Measurements from ENCODE around the gene DBNDD2.

The DBNDD2 gene

GRCh38 chr20:45413479-45413878 lies 5.4 kb downstream of the DBNDD2 start:
- in situ Hi-C loops (cut with HindIII; ENCODE audit: low sequenced_read_pairs), result no loop called here

DNA sequence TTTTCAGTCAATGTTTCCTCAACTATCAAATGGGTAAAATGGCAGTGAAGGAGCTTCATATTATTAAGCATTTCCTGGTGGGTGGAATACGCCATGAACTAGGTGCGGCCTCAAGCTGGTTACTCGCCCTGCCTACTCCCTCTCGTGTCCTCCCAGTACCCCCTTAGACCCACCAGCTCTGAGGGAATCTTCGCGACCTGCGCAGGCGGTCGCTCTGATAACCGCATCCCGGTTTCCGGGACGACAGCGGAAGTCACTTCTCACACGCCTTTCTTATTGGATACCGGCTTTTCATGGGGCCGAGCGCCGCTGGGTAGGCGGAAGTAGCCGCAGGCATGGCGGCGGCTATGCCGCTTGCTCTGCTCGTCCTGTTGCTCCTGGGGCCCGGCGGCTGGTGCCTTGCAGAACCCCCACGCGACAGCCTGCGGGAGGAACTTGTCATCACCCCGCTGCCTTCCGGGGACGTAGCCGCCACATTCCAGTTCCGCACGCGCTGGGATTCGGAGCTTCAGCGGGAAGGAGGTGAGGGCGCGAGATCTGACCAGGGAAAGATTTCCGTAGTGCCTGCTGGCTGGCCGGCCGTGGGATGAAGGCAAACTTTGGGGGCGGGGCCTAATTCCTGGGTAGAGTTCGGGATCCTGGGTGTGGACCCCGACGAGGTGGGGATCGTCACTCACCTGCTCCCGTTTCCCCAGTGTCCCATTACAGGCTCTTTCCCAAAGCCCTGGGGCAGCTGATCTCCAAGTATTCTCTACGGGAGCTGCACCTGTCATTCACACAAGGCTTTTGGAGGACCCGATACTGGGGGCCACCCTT lies 7.9 kb downstream of the DBNDD2 start, which contains the start of gene PIGT:
PIGT (plus strand) TSS at position 320 of the 816 bp plus-strand sequence; CDS start at position 336, 16 bp downstream.
- in situ Hi-C loops (cut with HindIII; ENCODE audit: low sequenced_read_pairs), result no loop called here

- in situ Hi-C loops (cut with HindIII; ENCODE audit: low sequenced_read_pairs), result no loop called here
Observed at GRCh38 chr20:45416917-45417316, 8.8 kb downstream of the DBNDD2 start.

- in situ Hi-C loops (cut with HindIII; ENCODE audit: low sequenced_read_pairs), result loop anchor here (5.0 kb wide), 1 partner anchor 42 kb away; the partner anchor contains the start of gene TP53TG5
Observed at GRCh38 chr20:45419188-45420091, 11.4 kb downstream of the DBNDD2 start.

- in situ Hi-C loops (cut with HindIII; ENCODE audit: low sequenced_read_pairs), result loop anchor here (5.0 kb wide), 1 partner anchor 43 kb away; the partner anchor contains the start of gene TP53TG5
Observed at GRCh38 chr20:45420125-45420524, 12.0 kb downstream of the DBNDD2 start.

DNA sequence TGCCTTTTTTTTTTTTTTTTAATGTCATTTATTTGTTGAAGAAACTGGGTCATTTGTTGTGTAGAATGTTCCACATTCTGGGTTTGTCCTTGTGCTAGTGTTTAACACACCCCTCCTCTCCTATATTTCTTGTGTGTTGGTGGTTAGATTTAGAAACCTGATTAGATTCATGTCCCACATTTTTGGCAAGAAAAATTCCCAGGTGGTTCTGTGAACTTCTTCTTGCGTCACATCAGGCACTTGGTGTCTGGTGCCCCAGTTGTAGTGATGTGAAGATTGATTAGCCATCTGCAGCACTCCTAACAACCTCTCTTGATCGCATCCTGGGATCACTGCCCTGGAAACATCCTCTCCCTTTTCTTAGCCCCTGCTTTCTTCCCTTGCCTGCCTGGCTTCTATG lies 15.6 kb downstream of the DBNDD2 start:
- in situ Hi-C loops (cut with HindIII; ENCODE audit: low sequenced_read_pairs), result loop anchor here (5.0 kb wide), 1 partner anchor 46 kb away; the partner anchor contains the start of gene TP53TG5

- in situ Hi-C loops (cut with HindIII; ENCODE audit: low sequenced_read_pairs), result no loop called here
Observed at GRCh38 chr20:45425561-45425960, 17.5 kb downstream of the DBNDD2 start.

GRCh38 chr20:45426320-45427016 lies 18.4 kb downstream of the DBNDD2 start:
- in situ Hi-C loops (cut with HindIII; ENCODE audit: low sequenced_read_pairs), result no loop called here

GRCh38 chr20:45427236-45428149 lies 19.4 kb downstream of the DBNDD2 start:
- in situ Hi-C loops (cut with HindIII; ENCODE audit: low sequenced_read_pairs), result no loop called here

GRCh38 chr20:45429618-45430017 lies 21.5 kb downstream of the DBNDD2 start:
- in situ Hi-C loops (cut with HindIII; ENCODE audit: low sequenced_read_pairs), result no loop called here

- in situ Hi-C loops (cut with HindIII; ENCODE audit: low sequenced_read_pairs), result no loop called here
Observed at GRCh38 chr20:45432294-45432693, 24.2 kb downstream of the DBNDD2 start.

DNA sequence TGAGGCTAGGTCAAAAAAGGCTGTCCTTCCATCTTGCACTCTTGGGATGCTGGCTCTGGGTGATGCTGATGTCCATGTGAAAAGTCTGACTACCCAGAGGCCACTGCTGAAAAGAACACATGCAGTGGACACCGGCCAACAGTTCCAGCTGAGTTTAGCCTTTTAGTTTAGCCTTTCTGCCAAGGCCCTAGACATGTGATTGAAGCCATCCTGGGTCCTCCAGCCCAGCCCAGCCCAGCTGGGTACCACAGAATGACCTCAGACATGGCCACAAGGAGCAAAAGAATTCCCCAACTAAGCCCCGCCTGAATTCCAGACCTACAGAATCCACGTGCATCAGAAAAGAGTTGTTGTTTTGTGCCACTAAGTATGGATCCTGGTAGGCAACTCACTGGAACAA lies 25.2 kb downstream of the DBNDD2 start:
- in situ Hi-C loops (cut with HindIII; ENCODE audit: low sequenced_read_pairs), result no loop called here

GRCh38 chr20:45433976-45434375 lies 25.9 kb downstream of the DBNDD2 start:
- in situ Hi-C loops (cut with HindIII; ENCODE audit: low sequenced_read_pairs), result no loop called here

GRCh38 chr20:45436732-45437485 lies 28.8 kb downstream of the DBNDD2 start:
- in situ Hi-C loops (cut with HindIII; ENCODE audit: low sequenced_read_pairs), result no loop called here

DNA sequence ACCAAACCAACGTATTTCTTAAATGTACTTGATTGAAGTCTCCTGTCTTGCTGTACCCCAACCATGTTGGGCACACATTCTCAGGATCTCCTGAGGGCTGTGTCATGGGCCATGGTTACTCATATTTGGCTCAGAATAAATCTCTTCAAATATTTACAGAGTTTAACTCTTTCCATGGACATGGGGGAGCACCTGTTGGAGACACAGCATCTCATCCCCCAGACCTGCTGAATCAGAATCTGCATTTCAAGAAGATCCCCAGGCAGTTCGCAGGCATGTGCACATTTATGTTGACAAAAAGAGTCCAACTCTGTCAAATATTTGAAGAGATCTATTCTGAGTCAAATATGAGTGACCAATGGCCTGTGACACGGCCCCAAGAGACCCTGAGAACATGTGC lies 32.3 kb downstream of the DBNDD2 start:
- in situ Hi-C loops (cut with HindIII; ENCODE audit: low sequenced_read_pairs), result no loop called here

- in situ Hi-C loops (cut with HindIII; ENCODE audit: low sequenced_read_pairs), result no loop called here
Observed at GRCh38 chr20:45440891-45441685, 33.0 kb downstream of the DBNDD2 start.

DNA sequence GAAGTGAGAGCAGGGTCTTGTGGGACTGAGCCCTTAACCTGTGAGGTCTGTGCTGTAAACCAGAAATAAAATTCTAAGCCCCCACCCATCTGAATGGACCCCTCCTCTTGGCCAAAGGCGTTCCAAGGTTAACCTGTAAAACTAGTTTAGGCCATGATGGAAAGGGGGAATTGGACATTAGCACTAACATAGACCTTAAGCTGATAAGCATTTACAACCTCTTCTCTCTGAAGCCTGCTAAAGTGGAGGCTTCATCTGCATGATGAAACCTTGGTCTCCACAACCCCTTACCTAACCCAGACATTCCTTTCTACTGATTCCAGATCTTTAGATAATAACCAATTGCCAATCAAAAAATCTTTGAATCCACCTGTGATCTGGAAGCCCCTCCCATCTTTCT lies 33.7 kb downstream of the DBNDD2 start:
- in situ Hi-C loops (cut with HindIII; ENCODE audit: low sequenced_read_pairs), result no loop called here

DNA sequence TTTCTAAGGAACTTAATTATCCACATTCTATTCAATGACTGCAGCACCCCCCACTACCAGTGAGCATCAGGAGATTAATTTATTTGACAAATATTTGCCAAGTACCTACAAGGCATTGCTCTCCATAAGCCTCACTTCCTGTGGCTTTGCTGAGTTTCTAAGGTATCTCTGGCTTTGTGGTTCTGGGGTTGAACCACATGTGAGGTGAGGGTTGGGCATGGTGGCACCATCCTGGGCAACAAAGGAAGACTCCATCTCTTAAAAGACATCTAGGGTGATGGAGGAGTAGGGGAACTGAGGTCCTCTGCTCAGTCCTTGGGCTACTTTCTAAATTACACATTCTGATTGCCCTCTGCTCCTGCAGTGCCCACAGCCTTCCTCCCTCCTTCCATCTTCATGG lies 36.0 kb downstream of the DBNDD2 start:
- in situ Hi-C loops (cut with HindIII; ENCODE audit: low sequenced_read_pairs), result no loop called here

Data from endothelial cell of hepatic sinusoid (primary cell).